HCT116 (cell line): ENCODE data around the gene GBF1.
"Not testable (repeated sequence)": the region's sequence is repeated elsewhere in the genome, so short reads cannot be mapped to it uniquely, and the experiment has no call there.

Experiments
- CTCF ChIP-seq, 3 experiments: fragments of 200-600 bp in 1 of 3; sonication (generic) in 1 of 3; IDR thresholded peaks in 2 of 3; conservative IDR thresholded peaks in 1 of 3; 2 replicates each; pipeline ENCODE4 v1.5.1; 2012 to 2017; ENCODE audit warnings: low read depth in 2 of 3, low read length in 2 of 3, antibody characterized with exemption in 1 of 3, borderline replicate concordance in 1 of 3, control low read depth in 1 of 3, mild to moderate bottlenecking in 1 of 3, mixed read lengths in 1 of 3, mixed run types in 1 of 3, moderate library complexity in 1 of 3; ENCODE audit not compliant: insufficient read depth in 1 of 3
- EGR1 ChIP-seq: IDR thresholded peaks from 2 replicates; pipeline ENCODE4 v1.6.1; 2012; ENCODE audit warnings: low read depth
- EZH2 ChIP-seq: fragments of 200-600 bp; sonication (generic); IDR thresholded peaks from 2 replicates; pipeline ENCODE4 v1.6.1; 2017; ENCODE audit warnings: antibody characterized with exemption, mixed run types
- FOSL1 ChIP-seq: IDR thresholded peaks from 2 replicates; pipeline ENCODE4 v1.6.1; 2012; ENCODE audit warnings: low read depth
- MAX ChIP-seq: IDR thresholded peaks from 2 replicates; pipeline ENCODE4 v1.6.1; 2012
- POLR2A ChIP-seq: IDR thresholded peaks from 2 replicates; pipeline ENCODE4 v1.7.0; 2011; ENCODE audit warnings: borderline replicate concordance; ENCODE audit not compliant: insufficient read depth, insufficient read length; ENCODE audit errors: extremely low read depth
- POLR2AphosphoS5 ChIP-seq: IDR thresholded peaks from 2 replicates; pipeline ENCODE4 v1.6.1; 2011; ENCODE audit warnings: mild to moderate bottlenecking, low read depth, low read length, moderate library complexity
- RAD21 ChIP-seq: IDR thresholded peaks from 2 replicates; pipeline ENCODE4 v1.6.1; 2012; ENCODE audit warnings: low read depth, mild to moderate bottlenecking
- REST ChIP-seq: IDR thresholded peaks from 2 replicates; pipeline ENCODE4 v1.6.1; 2012; ENCODE audit warnings: low read depth
- SP1 ChIP-seq: IDR thresholded peaks from 2 replicates; pipeline ENCODE4 v1.6.1; 2012; ENCODE audit warnings: low read depth
- ZBTB33 ChIP-seq: IDR thresholded peaks from 2 replicates; pipeline ENCODE4 v1.6.1; 2011; ENCODE audit warnings: mild to moderate bottlenecking, low read length, moderate library complexity; ENCODE audit not compliant: insufficient replicate concordance; ENCODE audit errors: extremely low read depth

- not testable (repeated sequence) for TF ChIP-seq CTCF (IDR thresholded peaks at IDR 0.05 in 2 of 3, conservative IDR thresholded peaks at IDR 0.05 in 1 of 3; ENCODE audit: borderline replicate concordance in 1 of 3, insufficient read depth in 1 of 3, low read depth in 2 of 3, low read length in 2 of 3); POLR2A; EGR1; SP1; FOSL1; RAD21; ZBTB33; REST; MAX; EZH2; POLR2AphosphoS5
Observed at GRCh38 chr10:102301332-102301731, 56.0 kb downstream of the GBF1 start.
